Measurements from ENCODE around the gene FBP2. TPM values are rescaled to one million over a fixed set of nuclear protein-coding genes. Genes with fewer than 3 reads are reported as not detected.

Gene FBP2
- total RNA-seq, 1 experiment from 2014 or later: not detected

DNA sequence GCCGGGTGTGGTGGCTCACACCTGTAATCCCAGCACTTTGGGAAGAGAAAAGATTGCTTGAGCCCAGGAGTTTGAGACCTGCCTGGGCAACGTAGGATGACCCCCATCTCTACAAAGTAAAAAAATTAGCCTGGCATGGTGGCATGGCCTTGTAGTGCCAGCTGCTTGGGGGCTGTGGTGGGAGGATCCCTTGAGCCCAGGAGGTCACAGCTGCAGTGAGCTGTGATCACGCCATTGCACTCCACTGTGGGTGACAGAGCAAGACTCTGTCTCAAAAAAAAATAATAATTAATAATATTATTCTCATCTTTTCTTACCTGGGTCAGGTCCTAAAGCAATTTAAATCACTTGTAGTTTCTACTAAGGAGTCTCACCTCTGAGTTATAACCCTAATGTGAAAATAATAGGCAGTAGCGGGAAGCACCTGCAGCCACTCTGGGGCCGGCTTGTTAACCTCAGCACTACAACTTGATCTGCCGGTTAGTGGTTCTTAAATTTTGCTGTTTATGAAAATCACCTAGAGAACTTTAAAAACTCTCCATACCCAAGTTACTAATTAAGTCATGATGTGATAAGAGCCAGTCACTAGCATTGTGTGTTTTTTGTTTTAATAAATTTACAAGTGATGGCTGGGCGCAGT lies 68.1 kb downstream of the FBP2 start (continued):
- TF ChIP-seq ZNF219 (CRISPR knock-in tag; IDR thresholded peaks at IDR 0.05; ENCODE audit: borderline replicate concordance): no peak

GRCh38 chr9:94517254-94517653 lies 76.4 kb downstream of the FBP2 start:
- ATAC-seq (no peak), DNase-seq (ENCODE audit: low spot score) (no peak)
- POLR2A ChIA-PET: no interaction called here
- Mint-ChIP-seq H3K9me3 (peaks cover 13% of the 10 kb centered on the region), H3K36me3 (0 out of 2 replicates have a peak, but pooled peaks cover 2% of the 10 kb centered on the region), H3K27ac (no peak overlapping the region), H3K4me1 (peaks cover 8% of the 10 kb centered on the region), H3K4me3 (no peak overlapping the region), H3K27me3 (ENCODE audit: low read depth) (no peaks in the 10 kb centered on the region)
- CTCF ChIA-PET: no interaction called here
- no peak for TF ChIP-seq NFATC4 (CRISPR knock-in tag; IDR thresholded peaks at IDR 0.05)
- no peak for TF ChIP-seq TCF7 (CRISPR knock-in tag; IDR thresholded peaks at IDR 0.05; ENCODE audit: low read depth)
- no peak for TF ChIP-seq FOXP1 (CRISPR knock-in tag; IDR thresholded peaks at IDR 0.05; ENCODE audit: borderline replicate concordance)
- no peak for TF ChIP-seq ATF6 (CRISPR knock-in tag; IDR thresholded peaks at IDR 0.05)
- no peak for TF ChIP-seq PRDM15 (CRISPR knock-in tag; IDR thresholded peaks at IDR 0.05)
- TF ChIP-seq TP53 (CRISPR knock-in tag; IDR thresholded peaks at IDR 0.05): no peak
- TF ChIP-seq CREM (CRISPR knock-in tag; IDR thresholded peaks at IDR 0.05): no peak
- no peak for TF ChIP-seq AR (CRISPR knock-in tag; IDR thresholded peaks at IDR 0.05)
- TF ChIP-seq ATF2 (CRISPR knock-in tag; IDR thresholded peaks at IDR 0.05; ENCODE audit: borderline replicate concordance, low read depth): no peak
- no peak for TF ChIP-seq NFYB (CRISPR knock-in tag; conservative IDR thresholded peaks at IDR 0.05; ENCODE audit: low read depth)

DNA sequence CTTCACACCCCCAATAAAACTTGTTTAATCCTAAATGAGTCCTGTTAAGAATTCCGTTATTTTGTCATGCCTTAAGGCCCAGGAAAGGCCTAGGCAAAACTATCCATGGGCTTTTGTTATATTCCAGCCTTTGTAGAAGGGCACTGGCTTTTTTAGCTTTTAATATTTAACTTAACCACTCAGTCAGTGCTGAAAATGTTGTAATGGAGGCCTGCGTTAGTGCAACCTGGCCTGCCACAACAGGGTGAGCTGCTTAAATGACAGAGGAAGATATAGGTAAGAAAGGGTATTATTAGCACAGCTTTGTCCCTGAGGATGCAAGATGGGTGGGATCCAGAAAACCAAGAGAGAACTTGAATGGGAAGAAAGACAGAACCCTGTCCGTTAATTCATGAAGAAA lies 78.9 kb downstream of the FBP2 start:
- ChIA-PET CTCF (interaction anchor here (1.6 kb wide), 1 partner anchor 12 kb away, joined by 4 read pairs; no protein-coding TSS in a partner anchor), POLR2A (no interaction called here)
- no peaks in the 10 kb centered on the region for H3K27me3 Mint-ChIP-seq (ENCODE audit: low read depth)
- no peak overlapping the region for H3K27ac Mint-ChIP-seq
- DNase-seq (ENCODE audit: low spot score) (no peak), ATAC-seq (no peak)
- H3K4me3 Mint-ChIP-seq: no peak overlapping the region
- H3K9me3 Mint-ChIP-seq: peaks cover 3% of the 10 kb centered on the region; the same call in 1 of the 2 replicates
- H3K4me1 Mint-ChIP-seq: peaks cover 8% of the 10 kb centered on the region
- H3K36me3 Mint-ChIP-seq: no peaks in the 10 kb centered on the region
- TF ChIP-seq FOXP1 (CRISPR knock-in tag; IDR thresholded peaks at IDR 0.05; ENCODE audit: borderline replicate concordance) (no peak), FOXP4 (CRISPR knock-in tag; IDR thresholded peaks at IDR 0.05) (no peak), NR3C1 (CRISPR knock-in tag; conservative IDR thresholded peaks at IDR 0.05; ENCODE audit: low read depth) (no peak), PRDM15 (CRISPR knock-in tag; IDR thresholded peaks at IDR 0.05) (no peak), NFATC4 (CRISPR knock-in tag; IDR thresholded peaks at IDR 0.05) (no peak), CDX4 (CRISPR knock-in tag; IDR thresholded peaks at IDR 0.05; ENCODE audit: borderline replicate concordance) (no peak)

Data from WTC11 (cell line).